ENCODE results near the gene POU2F2.
A peak's percentile ranks its signal among the peaks of the same experiment; 100 is the strongest.

Gene POU2F2

DNA sequence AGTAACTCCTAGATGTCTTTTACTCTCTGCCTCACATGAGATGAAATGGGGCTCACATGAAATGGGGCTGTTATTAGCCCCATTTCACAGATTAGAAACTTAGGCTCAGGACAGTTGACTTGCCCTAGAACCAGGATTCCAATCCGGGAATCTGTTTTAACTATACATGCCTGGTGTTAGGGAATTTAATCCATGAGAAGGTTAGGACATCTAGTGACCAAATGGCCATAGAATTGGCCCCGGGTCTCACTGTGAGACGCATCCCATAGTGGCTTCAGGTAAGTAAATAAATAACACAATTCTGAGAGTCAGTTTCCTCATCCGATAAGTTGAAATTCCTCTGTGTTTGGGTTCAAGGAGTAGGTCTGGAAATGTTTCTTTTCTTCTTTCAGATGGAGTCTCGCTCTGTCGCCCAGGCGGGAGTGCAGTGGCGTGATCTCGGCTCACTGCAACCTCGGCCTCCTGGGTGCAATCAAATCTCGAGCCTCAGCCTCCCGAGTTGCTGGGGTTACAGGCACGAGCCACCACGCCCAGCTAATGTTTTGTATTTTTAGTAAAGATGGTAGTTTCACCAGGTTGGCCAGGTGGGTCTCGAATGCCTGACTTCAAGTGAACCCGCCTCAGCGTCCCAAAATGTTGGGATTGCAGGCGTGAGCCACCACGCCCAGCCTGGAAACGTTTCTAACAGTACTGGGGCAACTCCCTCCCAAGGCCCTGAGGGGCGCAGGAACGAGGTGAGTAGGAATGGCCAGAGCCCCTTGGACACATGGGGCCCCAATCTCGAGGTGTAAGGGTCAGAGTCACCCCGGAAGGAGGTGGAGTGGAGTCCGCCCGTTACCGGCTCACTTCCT is 57.5 kb downstream of the POU2F2 start:
- ATAC-seq (ENCODE audit: low read depth) (no peak), DNase-seq (ENCODE audit: low spot score) (no peak)
- Histone ChIP-seq H3K27ac (ENCODE audit: poor library complexity, severe bottlenecking) (peak overlapping the region; percentile 60), H3K36me3 (ENCODE audit: low read depth) (peaks cover 12% of the 10 kb centered on the region), H3K9me3 (ENCODE audit: severe bottlenecking) (no peaks in the 10 kb centered on the region), H3K4me3 (ENCODE audit: severe bottlenecking) (peak overlapping the region; percentile 88), H3K4me1 (ENCODE audit: insufficient read depth, poor library complexity, severe bottlenecking) (peaks cover 2% of the 10 kb centered on the region), H3K27me3 (ENCODE audit: insufficient read depth, poor library complexity, severe bottlenecking) (no peaks in the 10 kb centered on the region)
- TF ChIP-seq CTCF (IDR thresholded peaks at IDR 0.05; ENCODE audit: poor library complexity, severe bottlenecking), result no peak

DNA sequence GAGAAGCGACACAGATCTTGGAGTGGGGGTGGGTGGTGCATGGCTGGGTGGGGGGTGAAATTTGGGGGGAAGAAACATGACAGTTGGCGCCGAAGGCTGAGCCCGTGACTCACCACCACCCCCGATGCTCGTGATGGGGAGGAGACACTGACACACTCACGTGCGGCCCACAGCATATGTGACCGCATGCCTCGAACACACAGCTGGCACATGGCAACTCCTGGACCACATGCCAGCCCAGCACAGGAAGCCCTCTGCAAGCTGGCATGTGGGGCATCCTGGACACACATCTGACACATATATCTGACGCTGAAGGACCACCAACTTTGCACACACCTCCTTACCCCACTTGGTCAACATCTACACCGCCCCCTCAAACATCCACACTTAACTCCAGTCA is 61.0 kb downstream of the POU2F2 start:
- Histone ChIP-seq H3K27me3 (ENCODE audit: insufficient read depth, poor library complexity, severe bottlenecking) (peaks cover 21% of the 10 kb centered on the region), H3K4me1 (ENCODE audit: insufficient read depth, poor library complexity, severe bottlenecking) (no peaks in the 10 kb centered on the region), H3K36me3 (ENCODE audit: low read depth) (no peaks in the 10 kb centered on the region), H3K27ac (ENCODE audit: poor library complexity, severe bottlenecking) (no peak overlapping the region), H3K9me3 (ENCODE audit: severe bottlenecking) (no peaks in the 10 kb centered on the region), H3K4me3 (ENCODE audit: severe bottlenecking) (no peak overlapping the region)
- ATAC-seq (ENCODE audit: low read depth), result no peak
- no peak for DNase-seq (ENCODE audit: low spot score)
- no peak for TF ChIP-seq CTCF (IDR thresholded peaks at IDR 0.05; ENCODE audit: poor library complexity, severe bottlenecking)

- TF ChIP-seq CTCF (IDR thresholded peaks at IDR 0.05; ENCODE audit: poor library complexity, severe bottlenecking), result no peak
- Histone ChIP-seq H3K4me1 (ENCODE audit: insufficient read depth, poor library complexity, severe bottlenecking) (no peaks in the 10 kb centered on the region), H3K27me3 (ENCODE audit: insufficient read depth, poor library complexity, severe bottlenecking) (peaks cover 21% of the 10 kb centered on the region), H3K4me3 (ENCODE audit: severe bottlenecking) (no peak within 1 kb of the TSS), H3K27ac (ENCODE audit: poor library complexity, severe bottlenecking) (no peak within 1 kb of the TSS), H3K9me3 (ENCODE audit: severe bottlenecking) (no peaks in the 10 kb centered on the region), H3K36me3 (ENCODE audit: low read depth) (no peaks in the 10 kb centered on the region)
- ATAC-seq (ENCODE audit: low read depth) (no peak), DNase-seq (ENCODE audit: low spot score) (no peak)
Observed at GRCh38 chr19:42069619-42070351, 62.5 kb downstream of the POU2F2 start, which contains the start of gene GRIK5. TSS of gene GRIK5 (minus strand) at chr19:42070206. CDS start at chr19:42065770, 4,436 bp downstream.

- Histone ChIP-seq H3K36me3 (ENCODE audit: low read depth) (no peaks in the 10 kb centered on the region), H3K4me3 (ENCODE audit: severe bottlenecking) (no peak overlapping the region), H3K27me3 (ENCODE audit: insufficient read depth, poor library complexity, severe bottlenecking) (peaks cover 21% of the 10 kb centered on the region), H3K4me1 (ENCODE audit: insufficient read depth, poor library complexity, severe bottlenecking) (no peaks in the 10 kb centered on the region), H3K27ac (ENCODE audit: poor library complexity, severe bottlenecking) (no peak overlapping the region), H3K9me3 (ENCODE audit: severe bottlenecking) (no peaks in the 10 kb centered on the region)
- no peak for DNase-seq (ENCODE audit: low spot score)
- no peak for TF ChIP-seq CTCF (IDR thresholded peaks at IDR 0.05; ENCODE audit: poor library complexity, severe bottlenecking)
- ATAC-seq (ENCODE audit: low read depth), result no peak
Observed at GRCh38 chr19:42068756-42069571, 63.3 kb downstream of the POU2F2 start.

Measured in RWPE2 (cell line).